Adrenal gland (tissue), 12 donors: ENCODE measurements around the gene RPS4Y2. TPM values are rescaled to one million over a fixed set of nuclear protein-coding genes. Genes with fewer than 3 reads are reported as not detected.

Experiments
- DNase-seq, 7 donors: peaks; one replicate each; pipeline ENCODE4 v3.0.0-alpha.2; 2019 to 2020
- H3K27ac ChIP-seq, 5 donors: fragments of 200-600 bp; sonication (generic) in 4 of 5; 1 replicate in 3 of 5; 2 replicates in 2 of 5; pipeline versions ENCODE4 v1.5.1 to v1.8.0; 2016 to 2020; ENCODE audit warnings: mild to moderate bottlenecking in 1 of 5
- H3K27me3 ChIP-seq: fragments of 200-600 bp; 2 replicates; pipeline ENCODE4 v1.8.0; 2021
- H3K36me3 ChIP-seq, 2 donors: fragments of 200-600 bp; replicated peaks in 1 of 2; 1 replicate in 1 of 2; 2 replicates in 1 of 2; pipeline versions ENCODE4 v1.5.1 to v1.8.0; 2018 to 2022
- H3K4me1 ChIP-seq, 2 donors: fragments of 200-600 bp; replicated peaks in 1 of 2; 1 replicate in 1 of 2; 2 replicates in 1 of 2; pipeline versions ENCODE4 v1.5.1 to v1.8.0; 2018 to 2021
- H3K4me3 ChIP-seq, 4 donors: fragments of 200-600 bp; sonication (generic) in 3 of 4; one replicate each; pipeline ENCODE4 v1.5.1; 2016 to 2018
- H3K9me3 ChIP-seq, 3 donors: fragments of 200-600 bp; sonication (generic) in 1 of 3; replicated peaks in 1 of 3; 1 replicate in 2 of 3; 2 replicates in 1 of 3; pipeline versions ENCODE4 v1.5.1 to v1.8.0; 2016 to 2021
- POLR2A ChIP-seq, 2 donors: fragments of 450-650 bp; IDR thresholded peaks; one replicate each; pipeline ENCODE4 v1.6.1; 2017; ENCODE audit warnings: antibody characterized with exemption in 2 of 2, mild to moderate bottlenecking in 2 of 2, moderate library complexity in 1 of 2
- WGBS, 4 donors: extraction: QIAGEN DNeasy Blood & Tissue Kit in 2 of 4; methylation state at CpG; one replicate each; pipeline versions ENCODE4 v1.1.5 to v1.1.7; 2013 to 2017; 5-methylcytosine and 5-hydroxymethylcytosine counted together
- intact Hi-C, 2 donors: fragments of 100-400 bp; cut with DNase I; formaldehyde crosslinking; loops; one replicate each; pipeline versions ENCODE4 v1.14.1 to v1.15.0; 2022 to 2023
- polyA plus RNA-seq, 3 donors: library from polyadenylated mRNA; stranded (reverse); fragments of 200-250 nt in 2 of 3; fragments of 350-450 nt in 1 of 3; fragmentation: Illumina TruSeq in 1 of 3; extraction: RNeasy Lipid Tissue Mini Kit (QIAGEN cat#74804) in 1 of 3; gene quantifications; one replicate each; pipeline ENCODE4 v1.2.3, GENCODE V29; 2013 to 2014
- total RNA-seq, 9 donors: library from RNA; depleted of rRNA in 4 of 9; stranded (reverse); fragments of >200 nt in 4 of 9; fragments of 120-200 nt in 1 of 9; fragmentation: NEBNext Ultra II Directional in 1 of 9; extraction: Animal tissue kit (Norgen Biotek cat#: 25700) in 1 of 9; gene quantifications; one replicate each; pipeline versions ENCODE4 v1.1.0 to v1.2.4, GENCODE V29; 2013 to 2023
- TF ChIP-seq, protein P1 (sequence below), 6 experiments: fragments of 450-650 bp in 4 of 6; fragments of 200-600 bp in 2 of 6; sonication (generic) in 1 of 6; IDR thresholded peaks; 1 replicate in 5 of 6; 2 replicates in 1 of 6; pipeline versions ENCODE4 v1.5.1 to v1.8.0; 2016 to 2021; ENCODE audit warnings: antibody characterized with exemption in 6 of 6, mild to moderate bottlenecking in 2 of 6, moderate library complexity in 1 of 6
- donor health status: healthy with polysubstance abuse.
- donor health status: Bipolar disorder and iron deficiency.
- donor health status: DM: yes; HTN: yes; CAD: no.
- donor health status: DM: no; HTN: no; CAD: no.
- donor health status: DM: no; HTN: no; CAD: no.
- donor health status: DM: yes; HTN: yes; CAD: no.

The RPS4Y2 gene
- total and polyA plus RNA-seq, 12 donors: not detected

DNA sequence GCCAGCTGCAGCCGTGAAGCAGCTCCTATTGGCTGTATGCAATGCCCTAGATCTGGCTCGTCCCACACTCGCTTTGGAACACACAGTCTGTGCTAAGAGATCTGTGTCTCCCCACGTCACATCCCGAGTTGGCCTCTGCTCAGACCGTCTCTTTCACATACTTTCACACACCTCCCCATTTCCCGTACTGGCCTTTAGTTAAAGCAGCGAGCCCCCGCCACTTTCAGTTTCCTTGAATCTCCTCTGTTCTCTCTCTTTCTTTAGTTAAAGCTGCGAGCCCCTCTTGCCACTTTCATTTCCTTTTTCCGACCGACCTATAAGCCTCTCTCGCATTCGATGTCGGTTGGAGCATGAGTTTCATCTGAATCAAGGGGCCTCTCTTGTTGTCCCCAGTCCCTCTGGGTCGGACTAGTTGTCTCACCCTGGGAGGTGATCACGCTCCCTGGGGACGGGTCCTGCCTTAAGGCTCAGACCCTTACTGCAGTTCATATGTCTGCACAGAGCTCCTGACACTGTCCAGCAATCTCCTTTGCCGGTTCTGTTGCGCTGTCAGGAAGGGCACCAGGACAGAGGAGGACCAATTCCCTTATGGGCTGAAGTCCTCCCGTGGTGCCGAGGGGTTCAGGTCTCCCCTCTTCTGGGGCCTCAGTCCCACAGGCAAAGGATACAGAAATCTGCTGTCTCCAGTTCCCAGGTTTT lies 42.6 kb downstream of the RPS4Y2 start:
- Histone ChIP-seq H3K4me3 (no peak overlapping the region), H3K36me3 (no peaks in the 10 kb centered on the region), H3K9me3 (no peaks in the 10 kb centered on the region), H3K4me1 (no peaks in the 10 kb centered on the region), H3K27me3 (no peaks in the 10 kb centered on the region), H3K27ac (no peak overlapping the region)
- DNase-seq: no peak
- intact Hi-C loops: no loop called here
- 62 to 71% methylated on average over 16 to 22 of the region's 22 CpGs; no CpG with 5 or more reads in 2 of the 4 donors for WGBS, 4 donors
- TF ChIP-seq POLR2A (IDR thresholded peaks at IDR 0.05): no peak
- TF ChIP-seq, protein P1, sequence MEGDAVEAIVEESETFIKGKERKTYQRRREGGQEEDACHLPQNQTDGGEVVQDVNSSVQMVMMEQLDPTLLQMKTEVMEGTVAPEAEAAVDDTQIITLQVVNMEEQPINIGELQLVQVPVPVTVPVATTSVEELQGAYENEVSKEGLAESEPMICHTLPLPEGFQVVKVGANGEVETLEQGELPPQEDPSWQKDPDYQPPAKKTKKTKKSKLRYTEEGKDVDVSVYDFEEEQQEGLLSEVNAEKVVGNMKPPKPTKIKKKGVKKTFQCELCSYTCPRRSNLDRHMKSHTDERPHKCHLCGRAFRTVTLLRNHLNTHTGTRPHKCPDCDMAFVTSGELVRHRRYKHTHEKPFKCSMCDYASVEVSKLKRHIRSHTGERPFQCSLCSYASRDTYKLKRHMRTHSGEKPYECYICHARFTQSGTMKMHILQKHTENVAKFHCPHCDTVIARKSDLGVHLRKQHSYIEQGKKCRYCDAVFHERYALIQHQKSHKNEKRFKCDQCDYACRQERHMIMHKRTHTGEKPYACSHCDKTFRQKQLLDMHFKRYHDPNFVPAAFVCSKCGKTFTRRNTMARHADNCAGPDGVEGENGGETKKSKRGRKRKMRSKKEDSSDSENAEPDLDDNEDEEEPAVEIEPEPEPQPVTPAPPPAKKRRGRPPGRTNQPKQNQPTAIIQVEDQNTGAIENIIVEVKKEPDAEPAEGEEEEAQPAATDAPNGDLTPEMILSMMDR (IDR thresholded peaks at IDR 0.05): no peak

DNA sequence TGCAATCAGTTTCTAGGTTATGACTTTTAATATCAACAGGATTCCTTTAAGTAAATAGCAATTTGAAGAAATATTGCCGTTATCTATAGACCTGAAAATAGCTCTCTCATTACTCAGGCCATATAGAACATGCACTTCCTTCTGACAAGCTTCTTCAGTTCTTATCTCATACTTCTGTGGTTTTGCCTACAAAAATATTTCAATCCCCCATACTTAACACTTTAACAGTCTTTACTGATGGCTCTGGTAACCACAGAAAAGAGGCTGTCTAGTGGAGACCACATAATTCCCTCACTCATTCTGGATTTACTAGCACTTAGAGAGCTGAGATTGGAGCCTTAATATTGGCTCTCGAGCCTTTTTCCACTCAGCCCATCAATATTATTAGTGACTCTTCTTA lies 46.8 kb downstream of the RPS4Y2 start:
- Histone ChIP-seq H3K9me3 (no peaks in the 10 kb centered on the region), H3K4me3 (no peak overlapping the region), H3K36me3 (no peaks in the 10 kb centered on the region), H3K27ac (no peak overlapping the region), H3K4me1 (no peaks in the 10 kb centered on the region), H3K27me3 (no peaks in the 10 kb centered on the region)
- TF ChIP-seq POLR2A (IDR thresholded peaks at IDR 0.05): no peak
- TF ChIP-seq, protein P1 (IDR thresholded peaks at IDR 0.05): no peak
- intact Hi-C loops: no loop called here
- WGBS, 4 donors: 44 to 61% methylated on average over 2 of the region's 2 CpGs; no CpG with 5 or more reads in 2 of the 4 donors
- no peak for DNase-seq

DNA sequence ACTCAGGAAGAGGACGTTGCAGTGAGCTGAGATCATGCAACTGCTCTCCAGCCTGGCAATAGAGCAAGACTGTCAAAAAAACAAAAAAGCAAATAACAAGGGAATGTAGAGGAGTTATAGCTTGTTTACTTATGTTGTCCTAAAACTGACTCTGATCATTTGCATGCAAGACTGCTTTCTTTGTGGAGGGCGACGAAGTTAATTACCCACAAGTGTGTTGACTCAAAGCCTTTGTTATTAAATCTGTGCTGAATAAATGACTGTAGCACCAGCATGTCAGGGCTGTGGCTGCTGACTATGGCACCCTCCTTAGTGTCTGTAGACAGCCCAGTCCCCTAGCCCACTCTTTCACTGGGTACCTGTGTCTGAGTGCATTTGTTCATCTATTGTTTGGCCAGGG lies 50.3 kb downstream of the RPS4Y2 start:
- no peaks in the 10 kb centered on the region for H3K27me3 ChIP-seq
- H3K4me3 ChIP-seq: no peak overlapping the region
- intact Hi-C loops: no loop called here
- 43 to 56% methylated on average over 3 of the region's 3 CpGs; no CpG with 5 or more reads in 2 of the 4 donors for WGBS, 4 donors
- H3K4me1 ChIP-seq: no peaks in the 10 kb centered on the region
- DNase-seq: no peak
- no peak overlapping the region for H3K27ac ChIP-seq
- no peaks in the 10 kb centered on the region for H3K9me3 ChIP-seq
- TF ChIP-seq POLR2A (IDR thresholded peaks at IDR 0.05): no peak
- TF ChIP-seq, protein P1 (IDR thresholded peaks at IDR 0.05): no peak
- no peaks in the 10 kb centered on the region for H3K36me3 ChIP-seq

DNA sequence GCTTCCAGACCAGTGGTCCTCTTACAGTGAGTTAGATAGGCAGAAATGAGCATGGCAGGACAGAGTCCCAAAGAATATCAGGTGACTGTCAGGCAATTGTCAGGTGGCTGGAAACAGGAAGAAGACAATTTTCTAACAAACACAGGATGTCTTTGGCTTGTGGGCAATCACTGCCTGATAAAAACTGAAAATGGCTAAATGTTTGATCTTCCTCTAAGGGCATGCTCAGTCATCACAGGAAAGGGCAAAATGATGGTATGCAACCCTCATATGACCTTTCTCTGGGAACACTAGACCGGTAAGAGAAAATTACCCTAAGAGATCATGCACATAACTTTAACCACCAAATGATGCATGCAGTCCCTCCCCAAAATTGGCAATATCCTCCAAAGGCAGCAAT lies 57.6 kb downstream of the RPS4Y2 start:
- no peak overlapping the region for H3K4me3 ChIP-seq
- 60 to 86% methylated on average over 1 of the region's 1 CpG; no CpG with 5 or more reads in 2 of the 4 donors for WGBS, 4 donors
- no peak overlapping the region for H3K27ac ChIP-seq
- no peaks in the 10 kb centered on the region for H3K4me1 ChIP-seq
- intact Hi-C loops: no loop called here
- no peak for DNase-seq
- no peaks in the 10 kb centered on the region for H3K36me3 ChIP-seq
- TF ChIP-seq POLR2A (IDR thresholded peaks at IDR 0.05): no peak
- TF ChIP-seq, protein P1 (IDR thresholded peaks at IDR 0.05): no peak
- H3K27me3 ChIP-seq: no peaks in the 10 kb centered on the region
- no peaks in the 10 kb centered on the region for H3K9me3 ChIP-seq
